Type B pancreatic cell (in vitro differentiated cells): ENCODE results near the gene THRB. TPM values are rescaled to one million over a fixed set of nuclear protein-coding genes. Genes with fewer than 3 reads are reported as not detected.

Experiments
- DNase-seq: peaks from one replicate; pipeline ENCODE4 v3.0.0; 2021; ENCODE audit warnings: mixed read lengths; ENCODE audit not compliant: unreplicated experiment; ENCODE audit errors: extremely low spot score
- H3K27ac Mint-ChIP-seq: 2 replicates; pipeline ENCODE4 v1.8.0; 2021; ENCODE audit warnings: mild to moderate bottlenecking, mixed read lengths
- H3K27me3 Mint-ChIP-seq: 2 replicates; pipeline ENCODE4 v1.8.0; 2021; ENCODE audit warnings: mixed read lengths
- H3K36me3 Mint-ChIP-seq: 2 replicates; pipeline ENCODE4 v1.8.0; 2021; ENCODE audit warnings: mixed read lengths
- H3K4me1 Mint-ChIP-seq: one replicate; pipeline ENCODE4 v1.8.0; 2021; ENCODE audit warnings: mixed read lengths; ENCODE audit not compliant: unreplicated experiment
- H3K4me3 Mint-ChIP-seq: 2 replicates; pipeline ENCODE4 v1.8.0; 2021; ENCODE audit warnings: mild to moderate bottlenecking, mixed read lengths
- H3K9me3 Mint-ChIP-seq: 2 replicates; pipeline ENCODE4 v1.8.0; 2021; ENCODE audit warnings: mixed read lengths
- total RNA-seq: library from RNA; stranded (reverse); gene quantifications from 2 replicates; pipeline ENCODE4 v1.2.1, GENCODE V29; 2021; ENCODE audit warnings: low replicate concordance
- TF ChIP-seq, protein P1 (sequence below): fragments of 200-600 bp; sonication (generic); conservative IDR thresholded peaks from 2 replicates; pipeline ENCODE4 v1.5.0; 2021; ENCODE audit warnings: antibody characterized with exemption, mild to moderate bottlenecking

Gene THRB
- total RNA-seq, 1 donor from 2014 or later, result 15.6 TPM

DNA sequence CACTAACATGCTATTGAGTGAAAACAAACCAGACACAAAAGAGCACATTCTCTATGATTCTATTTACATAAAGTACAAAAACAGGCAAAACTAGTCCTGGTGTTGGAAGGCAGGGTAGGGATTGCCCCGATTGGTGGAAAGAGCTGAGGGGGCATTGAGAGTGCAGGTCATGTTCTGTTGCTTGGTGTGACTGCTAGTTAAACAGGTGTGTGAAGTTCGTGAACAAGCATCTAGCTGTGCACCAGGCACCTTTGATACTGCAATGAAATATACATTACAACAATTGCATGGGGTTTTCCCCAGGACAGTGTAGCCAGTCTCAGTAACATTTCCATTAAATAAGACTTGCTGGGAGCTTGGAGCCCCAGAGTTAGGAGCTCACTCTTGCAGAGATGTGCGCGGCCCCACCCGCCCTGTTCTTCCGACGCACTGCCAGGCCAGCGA, 26.3 kb upstream of the THRB start:
- H3K27ac Mint-ChIP-seq, result peak overlapping the region; percentile 91
- H3K27me3 Mint-ChIP-seq, result peaks cover 61% of the 10 kb centered on the region
- TF ChIP-seq, protein P1, sequence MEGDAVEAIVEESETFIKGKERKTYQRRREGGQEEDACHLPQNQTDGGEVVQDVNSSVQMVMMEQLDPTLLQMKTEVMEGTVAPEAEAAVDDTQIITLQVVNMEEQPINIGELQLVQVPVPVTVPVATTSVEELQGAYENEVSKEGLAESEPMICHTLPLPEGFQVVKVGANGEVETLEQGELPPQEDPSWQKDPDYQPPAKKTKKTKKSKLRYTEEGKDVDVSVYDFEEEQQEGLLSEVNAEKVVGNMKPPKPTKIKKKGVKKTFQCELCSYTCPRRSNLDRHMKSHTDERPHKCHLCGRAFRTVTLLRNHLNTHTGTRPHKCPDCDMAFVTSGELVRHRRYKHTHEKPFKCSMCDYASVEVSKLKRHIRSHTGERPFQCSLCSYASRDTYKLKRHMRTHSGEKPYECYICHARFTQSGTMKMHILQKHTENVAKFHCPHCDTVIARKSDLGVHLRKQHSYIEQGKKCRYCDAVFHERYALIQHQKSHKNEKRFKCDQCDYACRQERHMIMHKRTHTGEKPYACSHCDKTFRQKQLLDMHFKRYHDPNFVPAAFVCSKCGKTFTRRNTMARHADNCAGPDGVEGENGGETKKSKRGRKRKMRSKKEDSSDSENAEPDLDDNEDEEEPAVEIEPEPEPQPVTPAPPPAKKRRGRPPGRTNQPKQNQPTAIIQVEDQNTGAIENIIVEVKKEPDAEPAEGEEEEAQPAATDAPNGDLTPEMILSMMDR, result no peak

DNA sequence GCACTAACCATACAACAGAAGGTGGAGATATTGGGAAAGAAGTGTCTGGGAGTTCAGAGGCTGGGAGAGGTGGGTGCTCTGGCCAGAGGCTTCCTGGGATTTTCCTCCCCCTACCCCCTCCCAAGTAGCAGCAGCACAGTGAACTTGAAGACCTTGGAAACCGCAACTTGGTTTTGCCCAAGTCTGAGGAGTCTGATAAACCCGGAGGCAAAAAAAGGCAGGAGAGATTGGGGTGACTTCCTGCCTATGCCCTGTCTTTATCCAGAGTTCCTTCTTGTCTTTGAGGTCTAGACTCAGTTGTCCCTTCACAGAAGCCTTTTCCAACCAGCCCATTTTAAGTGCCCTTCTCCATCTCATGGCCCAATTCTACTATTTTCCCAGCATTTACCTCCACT, 25.4 kb upstream of the THRB start:
- TF ChIP-seq, protein P1, result no peak
- H3K27ac Mint-ChIP-seq, result peak overlapping the region; percentile 91
- no peaks in the 10 kb centered on the region for H3K36me3 Mint-ChIP-seq
- peaks cover 9% of the 10 kb centered on the region for H3K4me1 Mint-ChIP-seq
- H3K4me3 Mint-ChIP-seq, result peak overlapping the region; percentile 32
- peaks cover 59% of the 10 kb centered on the region for H3K27me3 Mint-ChIP-seq
- peaks cover 6% of the 10 kb centered on the region for H3K9me3 Mint-ChIP-seq
- no peak for DNase-seq

More for the DNA sequence above, 26.3 kb upstream of the THRB start:
- no peak for DNase-seq
- peaks cover 6% of the 10 kb centered on the region for H3K9me3 Mint-ChIP-seq
- peak overlapping the region; percentile 84 for H3K4me3 Mint-ChIP-seq
- H3K4me1 Mint-ChIP-seq, result peaks cover 9% of the 10 kb centered on the region
- no peaks in the 10 kb centered on the region for H3K36me3 Mint-ChIP-seq

DNA sequence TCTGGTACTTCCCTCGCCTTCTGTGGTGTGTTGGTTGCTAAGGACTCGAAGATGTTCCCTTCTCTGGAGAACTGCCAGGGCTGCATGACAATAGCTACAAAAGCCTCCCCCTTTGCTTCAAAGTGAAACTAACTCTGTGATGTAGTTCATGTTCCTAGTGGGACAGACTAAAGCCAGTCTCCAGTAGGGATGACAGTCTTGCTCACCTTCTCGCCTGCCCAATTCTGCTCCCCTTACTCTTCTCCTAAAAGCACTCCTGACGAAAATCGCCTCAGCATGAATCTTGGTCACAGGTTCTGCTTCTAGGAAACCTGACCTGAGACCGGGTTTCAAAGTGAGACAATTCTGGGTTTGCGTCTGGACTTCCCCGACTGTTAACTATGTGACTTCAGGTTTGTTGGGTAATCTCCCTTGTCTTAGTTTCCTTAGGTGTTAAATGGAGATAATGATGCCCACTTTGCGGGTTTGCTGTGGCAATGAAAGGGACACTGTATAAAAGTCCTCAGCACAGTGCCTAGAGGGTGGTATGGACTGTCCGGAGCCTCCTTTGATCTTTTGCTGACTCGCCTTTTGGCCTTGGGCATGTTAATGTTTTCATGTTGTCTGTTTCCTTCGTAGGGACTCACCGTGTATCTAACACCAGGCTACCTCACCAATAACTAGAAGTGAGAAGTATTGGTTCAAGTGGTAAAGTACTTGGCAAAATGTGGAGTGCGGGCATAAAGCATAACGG, 24.9 kb upstream of the THRB start:
- Mint-ChIP-seq H3K27me3 (peaks cover 56% of the 10 kb centered on the region), H3K4me3 (peak overlapping the region; percentile 27)
- no peak for DNase-seq

GRCh38 chr3:24518990-24519367, 24.3 kb upstream of the THRB start:
- no peak overlapping the region for H3K4me3 Mint-ChIP-seq
- peaks cover 9% of the 10 kb centered on the region for H3K4me1 Mint-ChIP-seq
- H3K36me3 Mint-ChIP-seq, result no peaks in the 10 kb centered on the region
- peaks cover 6% of the 10 kb centered on the region for H3K9me3 Mint-ChIP-seq
- no peak overlapping the region for H3K27ac Mint-ChIP-seq
- no peak for DNase-seq
- peaks cover 52% of the 10 kb centered on the region for H3K27me3 Mint-ChIP-seq
- TF ChIP-seq, protein P1, result no peak

More for the DNA sequence above, 24.9 kb upstream of the THRB start:
- Mint-ChIP-seq H3K36me3 (no peaks in the 10 kb centered on the region), H3K27ac (peak overlapping the region; percentile 22), H3K9me3 (peaks cover 6% of the 10 kb centered on the region), H3K4me1 (peaks cover 9% of the 10 kb centered on the region)
- TF ChIP-seq, protein P1, result no peak

DNA sequence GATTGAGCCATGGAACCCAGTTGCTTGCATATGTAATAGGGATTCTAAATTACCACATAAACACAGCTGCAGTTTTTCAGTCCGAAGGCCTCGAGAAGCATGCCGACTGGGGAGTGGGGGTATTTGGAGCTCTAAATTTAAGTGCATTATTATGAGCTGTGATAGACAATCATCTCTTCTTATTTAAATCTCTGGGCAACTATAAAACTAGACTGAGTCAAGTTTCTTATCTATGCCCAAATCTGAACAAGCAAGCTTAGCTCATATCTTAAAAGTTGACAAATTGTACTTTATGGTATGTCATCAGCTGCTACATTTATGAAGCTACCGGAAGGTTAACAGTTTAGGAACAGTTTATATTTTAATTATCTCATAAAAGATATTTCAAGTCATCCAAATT, 19.5 kb upstream of the THRB start:
- no peak overlapping the region for H3K27ac Mint-ChIP-seq
- H3K36me3 Mint-ChIP-seq, result no peaks in the 10 kb centered on the region
- peaks cover 25% of the 10 kb centered on the region for H3K27me3 Mint-ChIP-seq
- no peaks in the 10 kb centered on the region for H3K4me1 Mint-ChIP-seq
- DNase-seq, result no peak
- H3K4me3 Mint-ChIP-seq, result no peak overlapping the region
- TF ChIP-seq, protein P1, result no peak
- H3K9me3 Mint-ChIP-seq, result peaks cover 6% of the 10 kb centered on the region
